ENCODE measurements around the gene FHL1. TPM values are rescaled to one million over a fixed set of nuclear protein-coding genes. Genes with fewer than 3 reads are reported as not detected.

The FHL1 gene
- total RNA-seq, 1 experiment from 2014 or later = 51.8 TPM

GRCh38 chrX:136195247-136195646 lies 47.9 kb downstream of the FHL1 start:
- TF ChIP-seq EZH2phosphoT487 (IDR thresholded peaks at IDR 0.05; ENCODE audit: borderline replicate concordance, low read length) (no peak), CTCF (conservative IDR thresholded peaks at IDR 0.05; ENCODE audit: low read depth, low read length) (no peak), EZH2 (IDR thresholded peaks at IDR 0.05; ENCODE audit: low read length, unreplicated experiment) (no peak)
- no peaks in the 10 kb centered on the region for H3K27me3 ChIP-seq (ENCODE audit: low read length)
- H3K9me3 ChIP-seq (ENCODE audit: low read length) = no peaks in the 10 kb centered on the region
- H3K9ac ChIP-seq (ENCODE audit: low read length) = no peak overlapping the region
- ChIA-PET POLR2A (ENCODE audit: unreplicated experiment) (no interaction called here), CTCF (no interaction called here)
- no peak for DNase-seq
- H3K36me3 ChIP-seq (ENCODE audit: low read depth, low read length) = no peaks in the 10 kb centered on the region
- no peak overlapping the region for H3K4me3 ChIP-seq (ENCODE audit: low read length)
- no peaks in the 10 kb centered on the region for H3K79me2 ChIP-seq (ENCODE audit: low read length)
- no peaks in the 10 kb centered on the region for H3K9me2 ChIP-seq (replicated peaks; ENCODE audit: low read length)
- H3F3A ChIP-seq (ENCODE audit: low read length, unreplicated experiment) = no peaks in the 10 kb centered on the region
- no peak overlapping the region for H3K4me2 ChIP-seq (ENCODE audit: low read length)
- BruUV-seq (replicated peaks) = no TSS peak
- H2AFZ ChIP-seq (ENCODE audit: low read length) = no peak overlapping the region
- ATAC-seq = no peak
- intact Hi-C loops (cut with micrococcal nuclease) = no loop called here
- no peak overlapping the region for H3K27ac ChIP-seq (ENCODE audit: low read length)
- H4K20me1 ChIP-seq (ENCODE audit: low read length) = no peaks in the 10 kb centered on the region
- peaks cover 11% of the 10 kb centered on the region; the same call in 1 of the 2 replicates for H3K4me1 ChIP-seq (ENCODE audit: insufficient read depth, low read length)

GRCh38 chrX:136196691-136197155 lies 49.4 kb downstream of the FHL1 start:
- no peaks in the 10 kb centered on the region for H3F3A ChIP-seq (ENCODE audit: low read length, unreplicated experiment)
- POLR2A ChIA-PET (ENCODE audit: unreplicated experiment) = no interaction called here
- no peaks in the 10 kb centered on the region for H3K27me3 ChIP-seq (ENCODE audit: low read length)
- H4K20me1 ChIP-seq (ENCODE audit: low read length) = no peaks in the 10 kb centered on the region
- CTCF ChIA-PET = no interaction called here
- no peak overlapping the region for H3K27ac ChIP-seq (ENCODE audit: low read length)
- H2AFZ ChIP-seq (ENCODE audit: low read length) = no peak overlapping the region
- no peaks in the 10 kb centered on the region for H3K36me3 ChIP-seq (ENCODE audit: low read depth, low read length)
- H3K9me3 ChIP-seq (ENCODE audit: low read length) = no peaks in the 10 kb centered on the region
- H3K9me2 ChIP-seq (replicated peaks; ENCODE audit: low read length) = no peaks in the 10 kb centered on the region
- TF ChIP-seq EZH2 (IDR thresholded peaks at IDR 0.05; ENCODE audit: low read length, unreplicated experiment) (no peak), CTCF (conservative IDR thresholded peaks at IDR 0.05; ENCODE audit: low read depth, low read length) (no peak), EZH2phosphoT487 (IDR thresholded peaks at IDR 0.05; ENCODE audit: borderline replicate concordance, low read length) (no peak)
- ATAC-seq (peak; percentile 38), DNase-seq (peak; percentile 59)
- peaks cover 11% of the 10 kb centered on the region; the same call in 1 of the 2 replicates for H3K4me1 ChIP-seq (ENCODE audit: insufficient read depth, low read length)
- no peak overlapping the region for H3K9ac ChIP-seq (ENCODE audit: low read length)
- no peak overlapping the region for H3K4me2 ChIP-seq (ENCODE audit: low read length)
- no peaks in the 10 kb centered on the region for H3K79me2 ChIP-seq (ENCODE audit: low read length)
- intact Hi-C loops (cut with micrococcal nuclease) = no loop called here
- BruUV-seq (replicated peaks) = no TSS peak
- H3K4me3 ChIP-seq (ENCODE audit: low read length) = no peak overlapping the region

- H2AFZ ChIP-seq (ENCODE audit: low read length) = no peak overlapping the region
- H3K36me3 ChIP-seq (ENCODE audit: low read depth, low read length) = no peaks in the 10 kb centered on the region
Observed at GRCh38 chrX:136198010-136198409, 50.7 kb downstream of the FHL1 start.

More at GRCh38 chrX:136198010-136198409, 50.7 kb downstream of the FHL1 start:
- no peaks in the 10 kb centered on the region for H4K20me1 ChIP-seq (ENCODE audit: low read length)
- ATAC-seq = no peak
- H3F3A ChIP-seq (ENCODE audit: low read length, unreplicated experiment) = no peaks in the 10 kb centered on the region
- no peak overlapping the region for H3K27ac ChIP-seq (ENCODE audit: low read length)
- TF ChIP-seq CTCF (conservative IDR thresholded peaks at IDR 0.05; ENCODE audit: low read depth, low read length) (no peak), EZH2 (IDR thresholded peaks at IDR 0.05; ENCODE audit: low read length, unreplicated experiment) (no peak), EZH2phosphoT487 (IDR thresholded peaks at IDR 0.05; ENCODE audit: borderline replicate concordance, low read length) (no peak)
- POLR2A ChIA-PET (ENCODE audit: unreplicated experiment) = no interaction called here
- CTCF ChIA-PET = no interaction called here
- H3K9me2 ChIP-seq (replicated peaks; ENCODE audit: low read length) = no peaks in the 10 kb centered on the region
- BruUV-seq (replicated peaks) = no TSS peak
- no peaks in the 10 kb centered on the region for H3K79me2 ChIP-seq (ENCODE audit: low read length)
- no peaks in the 10 kb centered on the region for H3K9me3 ChIP-seq (ENCODE audit: low read length)
- H3K4me2 ChIP-seq (ENCODE audit: low read length) = no peak overlapping the region
- H3K9ac ChIP-seq (ENCODE audit: low read length) = no peak overlapping the region
- no peaks in the 10 kb centered on the region for H3K27me3 ChIP-seq (ENCODE audit: low read length)
- H3K4me1 ChIP-seq (ENCODE audit: insufficient read depth, low read length) = peaks cover 18% of the 10 kb centered on the region
- DNase-seq = no peak
- intact Hi-C loops (cut with micrococcal nuclease) = no loop called here
- H3K4me3 ChIP-seq (ENCODE audit: low read length) = no peak overlapping the region

All from PC-3 (cell line).